Measurements from ENCODE around the gene EIF2S3B. TPM values are rescaled to one million over a fixed set of nuclear protein-coding genes. Genes with fewer than 3 reads are reported as not detected.

The EIF2S3B gene
- total RNA-seq, 1 experiment from 2014 or later: 2.5 TPM

GRCh38 chr12:10553148-10553547, 47.5 kb downstream of the EIF2S3B start:
- no peak for DNase-seq (ENCODE audit: extremely low read depth, low read depth)

GRCh38 chr12:10554228-10554755, 48.6 kb downstream of the EIF2S3B start:
- no peak for DNase-seq (ENCODE audit: extremely low read depth, low read depth)

- no peak for DNase-seq (ENCODE audit: extremely low read depth, low read depth)
Observed at GRCh38 chr12:10554756-10555481, 49.2 kb downstream of the EIF2S3B start.

GRCh38 chr12:10557329-10557728, 51.6 kb downstream of the EIF2S3B start:
- DNase-seq (ENCODE audit: extremely low read depth, low read depth): no peak

GRCh38 chr12:10557766-10558165, 52.1 kb downstream of the EIF2S3B start:
- DNase-seq (ENCODE audit: extremely low read depth, low read depth): no peak

Small RNAs within 50 kb of the gene (small RNA-seq; reads per million reads assigned to genes)
- gene SLC25A39P2: 0 reads per million in 2 experiments

Other genes starting within 250 kb of the EIF2S3B start
- gene KLRD1, start 198.0 kb upstream of the EIF2S3B start, total RNA-seq (2014; rRNA removed; shearing (Covaris generic)): not detected in 2 replicates
- not detected in 2 replicates for gene KLRK1, start 115.8 kb upstream of the EIF2S3B start, total RNA-seq (2014; rRNA removed; shearing (Covaris generic))
- not detected in 2 replicates for gene KLRC4, start 96.1 kb upstream of the EIF2S3B start, total RNA-seq (2014; rRNA removed; shearing (Covaris generic))
- 0.46 TPM in 1 of 2 replicates, not detected in the other for gene KLRC3, start 85.3 kb upstream of the EIF2S3B start, total RNA-seq (2014; rRNA removed; shearing (Covaris generic))
- 0.22 TPM in 1 of 2 replicates, not detected in the other for gene KLRC2, start 69.9 kb upstream of the EIF2S3B start, total RNA-seq (2014; rRNA removed; shearing (Covaris generic))
- gene KLRC1, start 52.5 kb upstream of the EIF2S3B start, total RNA-seq (2014; rRNA removed; shearing (Covaris generic)): 0.25 TPM in 1 of 2 replicates, not detected in the other
- 41.6 and 47.6 TPM in 2 replicates for gene MAGOHB, start 107.7 kb downstream of the EIF2S3B start, total RNA-seq (2014; rRNA removed; shearing (Covaris generic))
- gene STYK1, start 168.2 kb downstream of the EIF2S3B start, total RNA-seq (2014; rRNA removed; shearing (Covaris generic)): 0.38 and 0.89 TPM in 2 replicates
- gene YBX3, start 217.4 kb downstream of the EIF2S3B start, total RNA-seq (2014; rRNA removed; shearing (Covaris generic)): 193 and 216 TPM in 2 replicates

Data from NCI-H460 (cell line).